Trophoblast cell (in vitro differentiated cells and primary cell): ENCODE results near the gene ZNF385C.

Experiments
- DNase-seq, 2 donors: peaks; one replicate each; pipeline ENCODE4 v3.0.0-alpha.2; 2016
- H2AFZ ChIP-seq: 2 replicates; pipeline ENCODE4 v1.6.1; 2013; ENCODE audit warnings: low read length, moderate library complexity, mild to moderate bottlenecking; ENCODE audit not compliant: insufficient read depth, poor library complexity
- H2AK5ac ChIP-seq: 2 replicates; pipeline ENCODE4 v1.6.1; 2013; ENCODE audit warnings: mild to moderate bottlenecking, low read length
- H2BK120ac ChIP-seq: 2 replicates; pipeline ENCODE4 v1.6.1; 2013; ENCODE audit warnings: low read length, mild to moderate bottlenecking, moderate library complexity; ENCODE audit not compliant: insufficient read depth, poor library complexity
- H2BK12ac ChIP-seq: 2 replicates; pipeline ENCODE4 v1.6.1; 2013; ENCODE audit warnings: mild to moderate bottlenecking, low read length, moderate library complexity
- H2BK5ac ChIP-seq: 2 replicates; pipeline ENCODE4 v1.6.1; 2013; ENCODE audit warnings: low read length, low read depth, moderate library complexity, mild to moderate bottlenecking; ENCODE audit not compliant: poor library complexity
- H3K14ac ChIP-seq: 2 replicates; pipeline ENCODE4 v1.6.1; 2013; ENCODE audit warnings: mild to moderate bottlenecking, low read length
- H3K18ac ChIP-seq: 2 replicates; pipeline ENCODE4 v1.6.1; 2013; ENCODE audit warnings: mild to moderate bottlenecking, low read length
- H3K23ac ChIP-seq: 2 replicates; pipeline ENCODE4 v1.6.1; 2013; ENCODE audit warnings: low read length
- H3K27ac ChIP-seq: 2 replicates; pipeline ENCODE4 v1.5.1; 2013; ENCODE audit warnings: low read depth, mild to moderate bottlenecking, inconsistent platforms, low read length, moderate library complexity
- H3K27me3 ChIP-seq: 2 replicates; pipeline ENCODE4 v1.6.1; 2013; ENCODE audit warnings: inconsistent platforms, mild to moderate bottlenecking, low read length, moderate library complexity; ENCODE audit not compliant: insufficient read depth
- H3K36me3 ChIP-seq, 2 experiments: 1 replicate in 1 of 2; 2 replicates in 1 of 2; pipeline ENCODE4 v1.6.1; 2013; ENCODE audit warnings: low read length in 2 of 2, mild to moderate bottlenecking in 2 of 2, moderate library complexity in 1 of 2; ENCODE audit not compliant: insufficient read depth in 2 of 2, control insufficient read depth in 1 of 2
- H3K4ac ChIP-seq: 2 replicates; pipeline ENCODE4 v1.6.1; 2013; ENCODE audit warnings: low read depth, mild to moderate bottlenecking, low read length, moderate library complexity
- H3K4me1 ChIP-seq, 2 experiments: 1 replicate in 1 of 2; 2 replicates in 1 of 2; pipeline ENCODE4 v1.6.1; 2013; ENCODE audit warnings: low read length in 2 of 2, mild to moderate bottlenecking in 2 of 2, moderate library complexity in 1 of 2; ENCODE audit not compliant: insufficient read depth in 2 of 2, control insufficient read depth in 1 of 2
- H3K4me2 ChIP-seq: 2 replicates; pipeline ENCODE4 v1.6.1; 2013; ENCODE audit warnings: inconsistent platforms, mild to moderate bottlenecking, low read length, moderate library complexity
- H3K4me3 ChIP-seq: 2 replicates; pipeline ENCODE4 v1.5.1; 2013; ENCODE audit warnings: mild to moderate bottlenecking, low read depth, low read length, inconsistent platforms
- H3K79me1 ChIP-seq: one replicate; pipeline ENCODE4 v1.6.1; 2013; ENCODE audit warnings: low read length
- H3K79me2 ChIP-seq: 2 replicates; pipeline ENCODE4 v1.6.1; 2013; ENCODE audit warnings: low read length, mild to moderate bottlenecking; ENCODE audit not compliant: control insufficient read depth, insufficient read depth, poor library complexity
- H3K9ac ChIP-seq: 2 replicates; pipeline ENCODE4 v1.6.1; 2013; ENCODE audit warnings: mild to moderate bottlenecking, low read length
- H3K9me3 ChIP-seq: 2 replicates; pipeline ENCODE4 v1.6.1; 2013; ENCODE audit warnings: low read depth, mild to moderate bottlenecking, control low read depth, inconsistent platforms, low read length; ENCODE audit not compliant: insufficient read depth
- H4K12ac ChIP-seq: 2 replicates; pipeline ENCODE4 v1.6.1; 2013; ENCODE audit warnings: low read depth, mild to moderate bottlenecking, low read length, moderate library complexity
- H4K8ac ChIP-seq: 2 replicates; pipeline ENCODE4 v1.6.1; 2013; ENCODE audit warnings: low read depth, mild to moderate bottlenecking, low read length, moderate library complexity
- H4K91ac ChIP-seq: one replicate; pipeline ENCODE4 v1.6.1; 2013; ENCODE audit warnings: low read depth, mild to moderate bottlenecking, low read length, moderate library complexity
- WGBS: extraction: QIAGEN DNeasy Blood & Tissue Kit; methylation state at CpG from one replicate; pipeline ENCODE4 v1.1.7; 2013; ENCODE audit warnings: missing lambda C conversion rate; ENCODE audit not compliant: insufficient read length, insufficient coverage; ENCODE audit errors: extremely low coverage; 5-methylcytosine and 5-hydroxymethylcytosine counted together

ZNF385C gene

DNA sequence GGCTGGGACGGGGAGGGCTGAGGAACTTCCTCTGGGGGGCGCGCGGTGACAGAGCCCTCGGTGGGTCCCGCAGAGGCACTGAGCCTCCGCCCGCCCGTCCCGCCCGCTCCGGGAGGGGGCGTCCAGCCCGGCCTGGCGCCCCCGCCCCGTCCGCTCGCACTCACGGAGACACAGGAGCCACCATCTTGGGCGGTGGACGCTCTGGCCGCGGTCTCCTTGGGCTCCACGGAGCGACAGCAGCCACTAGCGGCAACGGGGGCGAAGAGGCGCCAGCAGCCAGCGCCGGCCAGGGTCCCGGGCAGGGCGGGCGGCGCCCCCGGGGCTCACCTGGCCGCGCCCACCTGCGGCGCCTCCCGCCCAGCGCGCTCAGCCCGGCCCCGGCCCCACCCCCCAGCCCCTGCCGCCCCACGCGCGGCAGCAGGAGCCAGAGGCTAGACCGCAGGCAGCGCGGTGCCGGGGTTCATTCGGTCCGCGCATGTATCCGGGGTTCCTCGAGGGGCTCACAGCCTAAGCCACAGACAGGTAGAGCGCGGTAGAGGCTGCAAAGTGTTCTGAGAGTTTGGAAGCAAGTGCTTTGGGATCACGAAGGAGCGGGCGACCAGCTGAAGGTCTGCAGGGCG is 47.8 kb downstream of the ZNF385C start, which contains the start of gene C17orf113:
C17orf113 (minus strand) TSS at position 209 of the 620 bp plus-strand sequence. CDS start 7,225 bp downstream, outside the sequence.
- H3K14ac ChIP-seq: peak within 1 kb of the TSS; percentile 81
- peak in 1 of 2 donors; percentile 49 for DNase-seq
- H3K4me3 ChIP-seq: peak within 1 kb of the TSS; percentile 67
- H3K23ac ChIP-seq: no peak within 1 kb of the TSS
- H2AFZ ChIP-seq: peak within 1 kb of the TSS; percentile 47
- H3K4me1 ChIP-seq: peaks cover 3 to 6% of the 10 kb centered on the region in 2 experiments
- peak within 1 kb of the TSS; percentile 82 for H4K8ac ChIP-seq
- H3K9ac ChIP-seq: no peak within 1 kb of the TSS
- H3K79me1 ChIP-seq: no peaks in the 10 kb centered on the region
- no peak within 1 kb of the TSS for H2BK5ac ChIP-seq
- no peaks in the 10 kb centered on the region for H3K36me3 ChIP-seq
- H3K27ac ChIP-seq: no peak within 1 kb of the TSS
- peak within 1 kb of the TSS; percentile 14 for H2BK120ac ChIP-seq
- peak within 1 kb of the TSS; percentile 78 for H4K91ac ChIP-seq
- H2AK5ac ChIP-seq: no peak within 1 kb of the TSS
- H3K27me3 ChIP-seq: no peaks in the 10 kb centered on the region
- peaks cover 1% of the 10 kb centered on the region for H3K79me2 ChIP-seq
- no CpG with 5 or more reads among the region's 65 CpGs for WGBS
- no peak within 1 kb of the TSS for H3K4ac ChIP-seq
- no peak within 1 kb of the TSS for H3K18ac ChIP-seq
- H4K12ac ChIP-seq: peak within 1 kb of the TSS; percentile 64
- peak within 1 kb of the TSS; percentile 79 for H3K4me2 ChIP-seq
- no peaks in the 10 kb centered on the region for H3K9me3 ChIP-seq
- H2BK12ac ChIP-seq: no peak within 1 kb of the TSS

DNA sequence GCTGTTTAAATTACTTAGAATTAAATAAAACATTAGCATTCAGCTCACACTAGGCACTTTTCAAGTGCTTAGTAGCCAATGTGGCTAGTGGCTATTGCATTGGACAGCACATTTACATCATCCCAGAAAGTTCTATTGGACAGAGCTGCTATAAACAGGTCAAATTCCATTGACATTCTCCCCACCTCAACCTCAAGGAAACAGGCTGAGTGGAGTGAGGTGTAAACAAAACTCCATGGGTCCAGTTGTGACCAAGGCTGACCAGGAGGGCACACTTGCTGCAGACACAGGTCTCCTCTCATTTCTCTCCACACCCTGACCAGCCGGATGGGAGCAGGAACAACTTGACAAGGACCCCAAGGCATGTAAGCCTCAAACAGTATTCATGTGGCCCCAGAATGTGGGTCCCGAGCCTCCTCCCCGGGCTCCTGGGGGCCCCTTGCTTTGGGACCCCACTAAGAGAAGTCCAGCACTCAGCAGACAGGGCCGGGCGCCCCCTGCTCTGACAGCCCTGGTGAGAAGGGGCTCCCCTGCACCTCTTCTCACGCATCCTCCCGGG is 48.4 kb downstream of the ZNF385C start:
- Histone ChIP-seq H2AK5ac (no peak overlapping the region), H2AFZ (peak overlapping the region; percentile 47), H3K27ac (no peak overlapping the region), H3K9ac (no peak overlapping the region), H3K79me1 (no peaks in the 10 kb centered on the region), H3K18ac (no peak overlapping the region), H3K27me3 (no peaks in the 10 kb centered on the region), H3K79me2 (peaks cover 1% of the 10 kb centered on the region), H3K14ac (peak overlapping the region; percentile 81), H3K36me3 (no peaks in the 10 kb centered on the region), H3K9me3 (no peaks in the 10 kb centered on the region), H3K4me2 (peak overlapping the region; percentile 79), H3K4me3 (peak overlapping the region; percentile 67), H3K23ac (no peak overlapping the region), H2BK120ac (peak overlapping the region; percentile 14), H4K8ac (peak overlapping the region; percentile 82), H2BK5ac (no peak overlapping the region), H4K12ac (peak overlapping the region; percentile 64), H4K91ac (peak overlapping the region; percentile 78), H2BK12ac (no peak overlapping the region), H3K4ac (no peak overlapping the region), H3K4me1 (peaks cover 3 to 6% of the 10 kb centered on the region in 2 experiments)
- WGBS: no CpG with 5 or more reads among the region's 7 CpGs
- peak in 1 of 2 donors; percentile 10 for DNase-seq

DNA sequence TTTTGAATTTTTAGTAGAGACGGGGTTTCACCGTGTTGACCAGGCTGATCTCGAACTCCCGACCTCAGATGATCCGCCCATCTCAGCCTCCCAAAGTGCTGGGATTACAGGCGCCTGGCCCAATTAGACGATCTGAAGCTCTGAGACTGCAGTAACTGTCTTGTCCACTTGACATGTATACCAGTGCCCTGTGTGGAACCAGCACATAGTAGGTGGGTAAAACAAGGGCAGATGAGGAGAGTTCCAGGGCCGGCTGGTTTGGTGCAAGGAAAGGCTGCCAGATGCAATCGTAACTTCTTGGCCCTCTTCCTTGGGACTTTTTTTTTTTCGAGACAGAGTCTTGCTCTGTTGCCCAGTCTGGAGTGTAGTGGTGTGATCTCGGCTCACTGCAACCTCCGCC is 50.9 kb downstream of the ZNF385C start:
- no peak overlapping the region for H3K14ac ChIP-seq
- no peaks in the 10 kb centered on the region for H3K79me1 ChIP-seq
- H4K8ac ChIP-seq: no peak overlapping the region
- H4K91ac ChIP-seq: no peak overlapping the region
- H3K4me2 ChIP-seq: no peak overlapping the region
- no peak overlapping the region for H2BK120ac ChIP-seq
- H2AFZ ChIP-seq: no peak overlapping the region
- no peak overlapping the region for H3K4me3 ChIP-seq
- H2BK12ac ChIP-seq: no peak overlapping the region
- H3K27ac ChIP-seq: no peak overlapping the region
- no peaks in the 10 kb centered on the region for H3K9me3 ChIP-seq
- H3K79me2 ChIP-seq: peaks cover 1% of the 10 kb centered on the region
- no peak overlapping the region for H3K9ac ChIP-seq
- H3K4me1 ChIP-seq: peaks cover 3 to 6% of the 10 kb centered on the region in 2 experiments
- H3K27me3 ChIP-seq: no peaks in the 10 kb centered on the region
- H3K4ac ChIP-seq: no peak overlapping the region
- no peak overlapping the region for H2BK5ac ChIP-seq
- no peak for DNase-seq
- no peaks in the 10 kb centered on the region for H3K36me3 ChIP-seq
- H3K23ac ChIP-seq: no peak overlapping the region
- H2AK5ac ChIP-seq: no peak overlapping the region
- WGBS: no CpG with 5 or more reads among the region's 12 CpGs
- H4K12ac ChIP-seq: no peak overlapping the region
- no peak overlapping the region for H3K18ac ChIP-seq

DNA sequence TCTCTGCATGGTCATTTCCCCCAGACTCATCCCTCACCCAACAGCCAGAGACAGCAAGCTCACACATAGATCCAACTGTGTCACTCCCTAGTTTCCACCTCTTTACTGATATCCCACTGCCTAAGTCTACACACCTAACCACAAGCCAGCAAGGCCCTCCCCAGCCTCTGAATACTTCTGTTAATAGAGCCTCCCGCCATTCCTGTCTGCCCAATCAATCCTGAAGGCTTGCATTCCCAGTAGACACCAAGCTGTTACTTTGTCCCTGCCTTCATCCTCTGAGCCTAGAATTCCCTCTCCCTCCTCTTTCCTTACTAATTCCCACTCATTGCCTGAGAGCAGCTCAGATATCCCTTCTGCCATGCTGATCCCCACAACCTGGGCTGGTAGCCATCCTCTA is 52.6 kb downstream of the ZNF385C start:
- Histone ChIP-seq H3K36me3 (no peaks in the 10 kb centered on the region), H3K14ac (no peak overlapping the region), H2AFZ (no peak overlapping the region), H4K91ac (no peak overlapping the region), H2BK120ac (no peak overlapping the region), H3K4ac (no peak overlapping the region), H3K9me3 (no peaks in the 10 kb centered on the region), H4K12ac (no peak overlapping the region), H3K4me3 (no peak overlapping the region), H3K23ac (no peak overlapping the region), H3K4me1 (peaks cover 3 to 6% of the 10 kb centered on the region in 2 experiments), H3K27ac (no peak overlapping the region), H2BK5ac (no peak overlapping the region), H3K18ac (no peak overlapping the region), H3K4me2 (no peak overlapping the region), H3K9ac (no peak overlapping the region), H2AK5ac (no peak overlapping the region), H3K79me1 (no peaks in the 10 kb centered on the region), H2BK12ac (no peak overlapping the region), H3K27me3 (no peaks in the 10 kb centered on the region), H3K79me2 (peaks cover 1% of the 10 kb centered on the region), H4K8ac (no peak overlapping the region)
- no CpG with 5 or more reads among the region's 1 CpG for WGBS
- DNase-seq: no peak
